ENCODE results near the gene TMEM45A.
A peak's percentile ranks its signal among the peaks of the same experiment; 100 is the strongest.
"Not testable (repeated sequence)": the region's sequence is repeated elsewhere in the genome, so short reads cannot be mapped to it uniquely, and the experiment has no call there.

The TMEM45A gene

DNA sequence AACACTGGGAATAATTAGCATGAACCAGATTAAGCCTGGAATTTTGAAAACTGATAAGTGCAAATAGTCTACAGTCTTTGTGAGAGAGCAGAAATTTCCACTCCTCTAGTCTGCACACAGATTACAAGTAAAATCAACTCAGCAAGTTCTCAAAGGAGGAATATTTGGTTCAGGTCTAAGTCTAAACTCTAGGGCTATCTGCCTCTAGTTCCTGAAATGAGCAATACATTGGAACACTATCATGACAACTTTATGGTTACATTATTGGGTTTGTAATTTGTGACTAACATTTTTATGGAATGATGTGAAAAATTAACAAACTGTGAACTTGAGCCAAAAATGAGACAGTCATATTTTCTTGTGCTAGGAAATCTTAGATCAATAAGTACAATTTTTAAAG is 86.2 kb downstream of the TMEM45A start:
- no peak for DNase-seq

DNA sequence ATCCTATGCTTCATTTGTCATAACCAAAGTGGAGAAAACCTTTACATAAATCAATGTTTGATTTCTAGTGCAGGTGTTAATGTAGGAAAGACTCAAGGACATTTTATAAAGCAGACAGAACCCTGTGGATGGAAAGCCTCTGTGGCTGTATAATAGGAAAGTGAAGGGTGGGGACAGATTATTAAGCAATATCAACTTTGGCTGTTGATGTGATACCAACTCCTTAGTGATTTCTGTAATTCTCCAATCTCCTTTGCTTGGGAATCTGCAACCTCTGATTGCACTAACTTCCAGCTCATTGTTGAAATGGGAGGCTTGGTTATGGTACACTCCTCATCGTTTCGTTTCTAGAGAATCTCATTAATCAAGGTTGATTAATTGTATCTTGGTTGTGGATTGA is 87.7 kb downstream of the TMEM45A start:
- DNase-seq = no peak

DNA sequence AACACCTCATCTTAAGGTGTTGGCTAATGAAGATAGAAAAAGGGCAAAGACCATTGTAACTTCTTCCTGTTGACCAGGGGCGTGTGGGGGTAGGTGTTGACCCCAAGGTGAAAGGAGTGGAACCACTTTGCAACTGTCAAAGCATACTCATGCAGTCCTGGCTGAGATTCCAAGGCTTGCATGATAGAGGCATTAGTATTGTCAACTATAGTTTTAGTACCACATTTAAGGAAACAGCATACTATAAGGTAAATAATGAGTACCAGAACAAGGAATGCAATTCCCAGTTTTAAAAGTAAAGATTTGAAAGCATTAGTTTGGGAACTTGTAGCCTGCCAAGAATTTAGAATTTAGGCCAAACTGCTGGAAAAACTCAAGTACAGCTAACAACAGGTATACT is 89.2 kb downstream of the TMEM45A start:
- DNase-seq = no peak

DNA sequence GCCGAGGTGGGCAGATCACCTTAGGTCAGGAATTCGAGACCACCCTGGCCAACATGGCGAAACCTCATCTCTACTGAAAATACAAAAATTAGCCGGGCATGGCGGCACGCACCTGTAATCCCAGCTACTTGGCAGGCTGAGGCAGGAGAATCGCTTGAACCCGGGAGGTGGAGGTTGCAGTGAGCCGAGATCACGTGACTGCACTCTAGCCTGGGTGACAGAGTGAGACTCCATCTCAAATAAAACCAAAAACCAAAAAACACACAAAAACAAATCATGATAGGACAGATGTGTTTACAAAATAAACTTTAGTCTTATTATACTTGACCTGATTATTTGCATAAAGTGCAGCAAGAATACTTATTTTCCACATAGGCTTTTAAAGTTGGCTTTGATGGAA is 89.7 kb downstream of the TMEM45A start:
- DNase-seq = not testable (repeated sequence)

DNA sequence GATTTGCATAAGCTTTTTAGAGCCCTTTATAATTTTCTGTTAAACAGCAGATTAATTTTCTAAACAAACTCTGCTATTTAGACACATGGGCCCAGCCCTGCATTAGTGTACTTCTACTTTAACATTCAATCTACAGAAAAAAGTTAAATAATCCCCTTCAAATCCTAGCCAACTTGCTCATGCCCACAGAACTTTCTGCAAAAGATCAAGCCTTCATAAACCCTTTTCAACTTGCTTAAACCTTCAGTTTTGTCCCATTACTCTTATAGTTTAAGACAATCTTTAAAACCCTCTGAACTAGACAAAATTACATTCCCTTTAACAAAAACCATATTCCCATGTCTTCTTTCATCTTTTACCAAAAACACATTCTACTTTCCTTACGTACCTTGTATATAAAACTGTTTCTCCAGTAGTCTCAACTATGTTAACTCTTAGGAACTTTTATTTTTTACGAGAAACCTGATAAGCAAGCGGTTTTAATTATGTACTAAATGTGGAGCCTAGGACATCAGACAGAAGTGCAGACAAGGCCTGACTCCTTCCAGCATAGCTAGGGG is 91.8 kb downstream of the TMEM45A start:
- no peak for DNase-seq

DNA sequence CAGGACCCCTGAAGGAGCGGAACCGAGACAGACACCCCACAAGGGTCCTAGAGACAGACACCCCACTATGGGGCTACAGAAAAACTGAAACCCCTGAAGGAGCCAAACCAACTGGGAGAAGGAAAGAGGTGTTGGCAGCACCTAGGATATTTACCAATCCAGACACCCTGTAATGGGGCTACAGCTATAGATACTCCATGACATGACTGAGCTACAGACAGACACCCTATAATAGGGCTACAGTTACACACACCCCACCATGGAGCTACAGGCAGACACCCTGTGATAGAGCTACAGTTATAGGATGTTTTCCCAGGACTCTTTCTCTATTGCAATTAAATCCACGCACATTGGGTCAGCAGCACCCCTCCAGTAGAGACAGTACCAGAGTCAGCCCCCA is 94.4 kb downstream of the TMEM45A start:
- no peak for DNase-seq

DNA sequence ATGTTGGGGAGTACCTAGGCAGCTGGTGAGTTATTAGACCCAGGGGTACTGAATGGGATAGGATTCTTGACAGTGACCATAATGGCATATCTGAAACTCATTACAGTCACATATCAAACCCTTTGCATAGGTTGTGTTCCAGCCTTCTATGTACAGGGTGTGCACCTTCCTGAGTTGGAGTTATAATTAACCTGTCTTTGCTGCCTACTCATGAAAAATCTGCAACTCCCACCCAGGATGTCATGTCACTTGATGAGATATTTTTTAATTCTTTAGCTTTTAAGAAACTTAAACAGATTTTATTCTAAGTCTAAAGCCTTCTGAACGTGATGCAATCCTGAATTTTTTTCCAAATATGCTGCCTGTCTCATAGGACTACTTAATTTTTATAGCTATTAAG is 95.8 kb downstream of the TMEM45A start:
- no peak for DNase-seq

DNA sequence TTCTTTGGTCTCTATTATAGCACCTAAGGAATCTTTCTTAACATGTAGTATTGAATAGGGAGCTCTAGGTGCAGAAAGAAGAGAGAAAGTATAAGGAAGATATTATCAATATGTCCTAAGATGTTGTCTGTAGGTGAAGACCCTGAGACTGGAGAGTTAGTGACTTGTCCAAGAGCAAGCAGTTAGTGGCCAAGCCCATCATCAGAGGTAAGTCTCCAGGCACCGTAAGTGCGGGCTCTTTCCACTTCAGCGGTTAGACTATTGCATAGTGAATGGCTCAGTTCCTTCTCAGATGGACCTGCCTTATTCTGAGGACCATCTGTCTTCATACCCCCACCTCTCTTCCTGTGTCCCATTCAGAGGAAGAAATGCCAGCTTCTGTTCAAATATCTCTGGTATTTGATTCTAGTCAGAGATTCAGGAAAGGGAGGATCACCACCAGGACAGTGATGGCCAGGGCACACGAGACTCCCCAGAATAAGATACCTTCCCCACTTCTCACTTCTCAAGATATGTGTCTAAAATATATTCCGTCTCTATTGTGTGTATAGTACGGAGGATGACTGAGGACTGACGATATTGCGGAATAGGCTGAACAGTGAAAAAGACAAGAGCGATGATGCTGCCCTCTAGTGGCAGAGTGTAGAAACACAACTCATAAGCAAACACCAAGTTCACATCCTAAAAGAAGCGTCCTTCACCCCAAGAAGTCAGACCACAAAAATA is 97.9 kb downstream of the TMEM45A start:
- DNase-seq = peak in 11 of 14 donors; percentile 3 to 54 (median 19)

DNA sequence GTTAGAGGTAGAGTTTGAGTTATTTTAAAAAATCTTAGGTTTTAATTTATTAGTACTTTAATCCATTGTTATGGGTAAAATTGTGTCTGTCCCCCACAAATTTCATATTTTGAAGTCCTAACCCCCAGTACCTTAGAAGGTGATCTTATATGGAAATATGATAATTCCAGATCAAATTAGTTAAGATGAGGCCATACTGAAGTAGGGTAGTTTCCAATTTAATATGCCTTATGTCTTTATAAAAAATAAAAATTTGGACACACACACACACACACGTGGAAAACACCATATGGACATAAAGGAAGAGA is 98.4 kb downstream of the TMEM45A start:
- DNase-seq = no peak

DNA sequence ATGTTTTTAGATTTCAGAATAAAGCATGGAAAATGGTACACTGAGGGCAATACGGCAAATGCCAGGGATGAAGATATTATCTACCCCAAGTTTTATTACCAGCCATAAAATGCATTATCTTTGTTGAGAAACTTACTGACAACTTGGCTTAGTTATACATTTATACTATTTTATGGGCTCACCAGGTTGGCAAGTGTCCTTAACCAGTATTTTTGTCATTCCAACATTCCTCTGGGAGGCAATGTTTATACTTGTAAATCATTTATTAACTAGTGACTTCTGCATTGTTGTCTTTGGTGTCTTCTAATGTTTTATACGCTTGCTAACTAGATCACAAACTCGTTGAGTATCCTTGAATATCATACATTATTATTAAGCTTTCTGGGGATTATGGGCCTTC is 99.0 kb downstream of the TMEM45A start:
- no peak for DNase-seq

DNA sequence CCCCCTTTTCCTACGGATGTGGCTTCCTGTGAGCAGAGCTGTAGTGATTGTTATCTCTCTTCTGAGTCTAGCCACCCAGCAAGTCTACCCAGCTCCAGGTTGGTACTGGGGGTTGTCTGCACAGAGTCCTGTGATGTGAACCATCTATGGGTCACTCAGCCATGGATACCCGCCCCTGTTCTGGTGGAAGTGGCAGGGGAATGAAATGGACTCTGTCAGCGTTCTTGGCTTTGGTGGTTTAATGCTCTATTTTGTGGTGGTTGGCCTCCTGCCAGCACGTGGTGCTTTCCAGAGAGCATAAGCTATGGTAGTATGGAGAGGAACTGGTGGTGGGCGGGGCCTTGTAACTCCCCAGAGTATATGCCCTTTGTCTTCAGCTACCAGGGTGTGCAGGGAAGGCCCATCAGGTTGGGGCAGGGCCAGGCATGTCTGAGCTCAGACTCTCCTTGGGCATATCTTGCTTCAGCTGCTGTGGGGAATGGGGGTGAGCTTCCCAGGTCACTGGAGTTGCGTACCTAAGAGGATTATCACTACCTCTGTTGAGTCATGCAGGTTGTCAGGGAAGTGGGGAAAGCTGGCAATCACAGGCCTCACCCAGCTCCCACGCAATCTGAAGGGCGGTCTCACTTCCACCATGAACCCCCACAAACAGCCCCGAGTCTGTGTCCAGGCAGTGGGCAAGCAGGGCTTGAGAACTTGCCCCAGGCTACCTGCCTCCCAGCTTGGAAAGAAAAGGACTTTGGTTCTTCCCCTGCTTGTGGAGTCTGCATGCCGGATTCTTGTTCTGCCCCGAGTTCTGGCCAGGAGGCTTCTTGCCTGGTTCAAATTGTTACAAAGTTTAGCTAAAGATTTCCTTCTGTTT is 108.0 kb downstream of the TMEM45A start:
- DNase-seq = no peak

DNA sequence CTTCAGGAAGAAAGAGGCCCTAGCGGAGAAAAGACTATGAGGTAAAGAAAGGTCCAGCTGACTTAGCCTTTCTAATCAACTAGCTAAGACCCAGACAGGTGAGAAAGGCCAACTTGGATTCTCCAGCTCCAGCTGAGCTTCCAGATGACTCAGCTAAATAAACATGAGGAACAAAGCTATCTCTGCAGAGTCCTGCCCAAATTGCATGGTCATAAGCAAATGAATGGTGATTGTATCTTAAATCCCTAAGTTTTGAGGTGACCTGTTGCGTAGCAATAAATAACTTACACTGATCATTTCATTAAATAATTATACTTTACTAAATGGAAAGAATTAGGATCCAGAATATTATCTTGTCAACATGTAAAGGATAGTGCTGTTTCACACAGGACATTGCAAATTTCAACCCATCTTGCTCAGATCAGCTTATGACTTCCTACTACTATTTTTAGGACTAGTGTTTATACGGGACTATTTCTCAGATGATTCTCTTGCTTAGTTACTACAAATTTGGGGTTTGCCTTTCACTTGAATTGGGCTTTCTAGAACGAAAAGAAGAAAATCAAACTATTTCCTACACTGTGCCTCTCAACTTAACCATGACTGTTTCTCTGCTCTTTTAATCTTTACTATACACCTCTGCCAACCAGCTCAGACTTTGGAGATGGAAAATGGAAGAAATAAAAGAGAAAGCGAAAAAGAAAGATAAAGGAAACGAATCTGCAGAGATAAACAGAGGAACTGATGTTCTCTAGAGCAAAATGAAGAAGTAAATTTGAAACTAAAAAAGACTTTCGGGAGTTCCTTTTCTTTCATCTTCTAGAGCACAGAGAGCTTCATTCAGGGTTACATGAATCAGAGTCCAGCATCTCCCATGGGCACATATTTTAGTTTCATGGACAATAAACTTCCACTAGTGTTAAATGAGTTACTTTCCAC is 110.4 kb downstream of the TMEM45A start:
- no peak for DNase-seq

DNA sequence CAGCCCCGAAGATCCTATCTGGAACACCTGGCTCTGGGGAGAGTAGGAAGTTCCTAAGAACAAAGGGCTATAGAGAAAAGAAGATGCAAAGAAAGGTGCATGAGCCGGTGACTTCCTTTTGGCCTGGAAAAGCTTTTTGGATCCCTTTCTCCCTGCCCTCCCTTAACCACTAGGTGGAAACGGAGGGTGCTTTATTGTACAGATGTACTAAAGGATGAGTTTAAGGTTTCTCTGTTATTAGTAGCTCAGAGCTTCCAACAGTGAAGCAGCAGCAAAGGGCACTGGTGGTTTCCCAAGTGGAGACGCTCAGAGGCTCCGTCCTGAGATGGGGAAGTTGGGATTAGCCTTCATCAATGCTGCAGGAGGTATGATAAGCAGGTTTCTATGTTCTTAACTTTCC is 111.0 kb downstream of the TMEM45A start:
- no peak for DNase-seq

DNA sequence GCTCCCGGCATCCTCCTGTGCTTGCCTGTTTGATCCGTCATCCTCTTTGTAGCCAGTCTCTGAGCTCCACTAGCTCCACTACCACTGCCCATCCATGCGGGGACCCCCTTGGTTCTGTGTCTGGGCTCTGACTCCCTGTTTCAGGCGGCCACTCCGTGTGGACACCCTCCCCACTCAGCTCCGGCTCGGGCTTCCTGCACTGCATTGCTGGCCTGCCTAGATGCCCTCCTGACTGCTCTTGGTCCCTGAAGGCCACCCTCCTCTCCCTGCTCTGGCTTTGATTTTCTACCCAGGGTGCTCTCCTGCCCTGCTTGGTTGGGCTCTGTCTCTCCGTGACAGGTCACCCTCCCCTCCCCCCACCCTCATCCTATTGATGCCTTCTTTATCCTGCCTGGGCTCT is 112.9 kb downstream of the TMEM45A start:
- no peak for DNase-seq

DNA sequence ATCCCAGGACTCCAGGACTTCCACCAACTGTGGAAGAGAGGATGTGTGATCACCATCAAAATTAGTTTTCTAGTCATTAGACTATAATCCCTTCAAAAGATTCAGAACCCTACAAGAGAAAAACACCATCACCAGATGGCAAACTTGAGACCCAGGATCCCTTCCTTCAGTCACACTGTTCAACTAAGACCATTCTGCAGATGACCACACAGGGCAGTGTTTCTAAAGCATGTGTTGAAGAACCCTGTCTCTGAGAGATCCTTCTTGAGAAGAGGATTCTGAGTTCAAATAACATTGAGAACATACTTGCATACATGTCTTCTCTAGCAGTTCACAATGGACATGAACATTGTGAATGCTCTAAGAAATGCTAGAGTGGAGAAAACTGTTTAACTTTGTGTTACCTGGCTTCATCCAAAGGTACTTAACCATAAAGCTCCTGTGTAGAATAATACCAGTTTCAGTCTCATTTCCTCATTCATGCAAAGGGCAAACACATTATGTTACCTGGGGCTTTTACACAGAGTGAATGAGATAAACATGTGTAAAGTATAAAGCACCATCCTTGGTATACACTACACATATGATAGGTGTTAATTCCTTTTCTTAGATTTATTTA is 114.6 kb downstream of the TMEM45A start:
- no peak for DNase-seq

DNA sequence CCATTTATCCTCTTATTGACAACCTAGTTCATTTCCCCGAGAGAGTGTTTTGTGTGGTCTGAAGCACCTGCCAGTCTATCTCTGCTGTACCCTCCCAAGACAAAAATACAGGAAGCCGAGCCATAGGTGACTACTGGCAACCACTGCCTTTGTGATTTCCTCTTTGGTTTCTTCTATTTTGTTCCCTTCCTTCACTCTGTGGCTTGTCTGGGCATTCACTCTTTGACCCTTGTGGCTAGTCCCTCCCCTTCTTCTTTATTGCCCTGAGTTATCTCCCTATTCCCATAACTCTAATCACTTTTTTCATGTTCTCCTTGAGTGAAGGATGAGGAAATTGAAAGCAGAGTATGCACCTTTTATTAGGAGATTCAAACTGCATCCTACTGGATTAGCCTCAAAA is 116.9 kb downstream of the TMEM45A start, which contains the start of gene ADGRG7:
TSS of gene ADGRG7 (plus strand) at position 297 of the 400 bp plus-strand sequence. CDS start 256 bp downstream, outside the sequence.
- DNase-seq = no peak

DNA sequence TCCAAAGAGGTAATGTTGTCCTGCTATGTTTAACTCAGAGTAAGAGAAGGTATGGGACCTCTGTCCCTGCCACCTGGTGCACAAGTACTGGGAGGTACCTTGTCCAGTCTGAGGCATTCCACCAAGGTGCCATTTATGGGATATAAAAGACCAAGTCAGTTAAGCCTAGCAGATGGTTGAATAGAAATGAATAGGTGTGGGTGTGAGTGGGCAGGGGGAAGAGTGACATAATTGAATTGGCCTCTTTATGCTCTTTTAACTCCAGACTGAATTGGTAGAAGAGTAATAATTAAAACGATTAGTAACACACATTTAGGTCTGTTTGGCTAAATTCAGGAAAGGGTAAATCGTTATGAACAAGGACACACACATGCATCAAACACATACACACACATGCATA is 117.5 kb downstream of the TMEM45A start:
- no peak for DNase-seq

DNA sequence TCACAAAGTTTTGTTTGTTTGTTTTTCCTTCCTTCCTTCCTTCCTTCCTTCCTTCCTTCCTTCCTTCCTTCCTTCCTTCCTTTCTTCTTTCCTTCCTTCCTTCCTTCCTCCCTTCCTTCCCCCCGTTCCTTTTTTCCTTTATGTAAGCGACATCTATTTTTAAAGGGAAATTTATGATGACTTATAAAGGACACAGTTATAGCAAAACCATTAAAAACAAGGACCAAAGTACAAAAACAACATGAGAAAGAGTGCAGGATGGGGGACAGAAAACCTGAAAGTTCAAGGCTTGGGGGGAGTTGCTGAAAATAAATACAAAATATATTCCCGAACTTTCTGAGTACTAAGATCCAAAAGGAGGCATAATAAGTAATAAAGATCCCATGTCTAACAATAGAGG is 118.8 kb downstream of the TMEM45A start:
- DNase-seq = no peak

DNA sequence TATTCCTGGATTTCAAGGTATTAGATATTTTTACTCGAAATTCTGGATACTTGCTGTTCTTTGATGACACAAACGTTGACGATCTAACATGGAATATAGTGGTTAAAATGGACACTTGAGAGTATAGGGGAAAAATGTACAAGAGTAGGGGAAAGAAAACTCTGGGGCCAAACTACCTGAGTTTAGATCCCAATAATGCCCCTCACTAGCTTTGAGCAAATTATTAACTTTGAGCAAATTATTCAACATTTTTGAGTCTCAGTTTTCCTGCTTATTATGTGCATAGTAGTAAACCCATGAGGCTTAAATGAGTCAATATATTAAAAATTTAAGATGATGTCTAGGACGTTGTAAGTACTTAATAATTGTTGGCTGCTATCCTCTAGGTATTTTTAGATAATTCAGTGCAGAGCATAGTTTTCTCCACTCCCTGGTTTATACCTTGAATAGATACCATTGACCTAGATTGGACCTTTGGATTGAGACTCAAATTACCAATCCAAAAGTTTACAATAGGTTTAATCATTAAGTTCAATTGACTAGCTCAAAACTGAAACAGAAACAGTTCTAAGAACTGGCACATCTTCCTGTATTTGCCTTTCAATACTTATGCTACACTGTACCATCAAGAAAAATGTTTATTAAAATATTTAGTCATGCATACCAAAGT is 121.4 kb downstream of the TMEM45A start:
- DNase-seq = no peak

DNA sequence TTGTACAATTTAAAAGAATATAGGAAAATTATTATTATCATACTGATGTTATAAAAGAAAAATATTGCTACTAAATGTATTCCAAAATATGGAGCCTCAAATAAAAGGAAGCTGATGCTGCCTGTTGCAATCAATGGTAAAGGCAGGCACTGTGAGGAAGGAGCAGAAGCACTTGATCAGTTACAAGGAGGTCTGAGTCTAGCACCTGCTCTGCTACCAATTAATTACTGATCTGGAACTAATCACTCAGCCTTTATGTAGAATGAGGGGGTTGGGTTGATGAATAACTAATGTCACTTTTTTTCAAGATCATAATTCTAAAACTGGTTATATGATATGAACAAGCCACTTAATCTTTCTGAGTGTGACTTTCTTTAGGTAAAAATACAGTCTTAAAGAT is 122.5 kb downstream of the TMEM45A start:
- no peak for DNase-seq

DNA sequence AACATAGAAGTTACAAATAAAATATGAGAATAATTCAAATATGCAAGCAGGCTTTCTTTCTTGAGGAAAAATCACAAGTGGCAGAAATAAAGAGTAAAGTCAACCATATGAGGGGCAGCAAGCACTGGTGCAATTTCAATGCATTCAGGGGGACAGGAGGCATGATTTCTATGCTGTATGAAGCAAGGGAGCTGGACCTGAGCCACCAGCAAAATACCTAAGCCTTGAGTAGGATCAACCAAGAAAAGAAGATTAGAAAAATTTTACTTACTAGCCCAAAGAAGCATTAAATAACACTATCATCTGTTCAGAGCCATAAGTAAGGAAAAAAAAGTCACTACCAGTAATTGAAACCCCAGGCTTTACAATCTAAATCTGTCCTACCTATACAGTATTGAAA is 123.3 kb downstream of the TMEM45A start:
- DNase-seq = no peak

DNA sequence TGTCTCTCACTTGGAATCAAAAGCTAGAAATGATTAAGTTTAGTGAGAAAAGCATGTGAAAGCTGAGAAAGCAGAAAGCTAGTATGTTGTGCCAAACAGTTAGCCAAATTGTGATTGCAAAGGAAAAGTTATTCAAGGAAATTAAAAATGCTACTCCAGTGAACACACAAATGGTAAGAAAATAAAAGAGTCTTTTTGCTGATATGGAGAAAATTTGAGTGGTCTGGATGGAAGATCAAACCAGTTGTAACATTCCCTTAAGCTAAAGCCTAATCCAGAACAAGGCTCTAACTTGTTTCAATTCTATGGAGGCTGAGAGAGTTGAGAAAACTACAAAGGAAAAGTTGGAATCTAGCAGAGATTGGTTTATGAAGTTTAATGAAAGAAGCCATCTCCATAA is 128.8 kb downstream of the TMEM45A start:
- no peak for DNase-seq
